ENCODE data around the gene RBM5.

RBM5 gene

DNA sequence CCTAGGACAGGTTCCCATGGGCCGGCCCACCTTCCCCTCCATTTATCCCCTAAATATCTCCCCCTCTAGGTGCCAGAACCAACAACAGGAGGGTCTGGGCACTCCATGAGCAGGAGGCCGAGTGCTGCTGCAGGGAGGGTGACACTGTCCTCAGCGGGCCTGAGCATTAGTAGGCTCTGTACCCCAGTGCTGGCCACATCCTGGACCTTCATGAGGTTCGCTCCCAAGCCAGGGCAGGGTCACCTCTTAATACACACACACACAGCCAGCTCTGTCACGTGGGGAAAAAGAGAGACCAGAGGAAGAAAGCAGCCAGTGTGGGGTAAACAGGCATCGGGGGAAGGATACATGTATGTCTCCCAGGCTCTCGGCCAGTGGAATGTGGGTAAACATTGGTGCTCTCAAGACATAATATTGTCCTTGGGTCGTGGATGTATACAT lies 38.6 kb downstream of the RBM5 start:
- H3K27ac ChIP-seq: peak overlapping the region; percentile 42; the same call in 1 of the 2 replicates
- CTCF ChIA-PET: interaction anchor here (1.1 kb wide), 1 partner anchor 25 kb away, joined by 3 read pairs; no protein-coding TSS in a partner anchor
- DNase-seq (ENCODE audit: low spot score): no peak
- no peak for TF ChIP-seq CTCF (conservative IDR thresholded peaks at IDR 0.05; ENCODE audit: low read depth)
- POLR2A ChIA-PET (ENCODE audit: low non-redundant PET): no interaction called here

GRCh38 chr3:50128001-50128400 lies 39.3 kb downstream of the RBM5 start:
- ChIA-PET POLR2A (ENCODE audit: low non-redundant PET) (no interaction called here), CTCF (no interaction called here)
- TF ChIP-seq CTCF (conservative IDR thresholded peaks at IDR 0.05; ENCODE audit: low read depth): no peak
- peak overlapping the region; percentile 20 for H3K27ac ChIP-seq
- DNase-seq (ENCODE audit: low spot score): no peak

DNA sequence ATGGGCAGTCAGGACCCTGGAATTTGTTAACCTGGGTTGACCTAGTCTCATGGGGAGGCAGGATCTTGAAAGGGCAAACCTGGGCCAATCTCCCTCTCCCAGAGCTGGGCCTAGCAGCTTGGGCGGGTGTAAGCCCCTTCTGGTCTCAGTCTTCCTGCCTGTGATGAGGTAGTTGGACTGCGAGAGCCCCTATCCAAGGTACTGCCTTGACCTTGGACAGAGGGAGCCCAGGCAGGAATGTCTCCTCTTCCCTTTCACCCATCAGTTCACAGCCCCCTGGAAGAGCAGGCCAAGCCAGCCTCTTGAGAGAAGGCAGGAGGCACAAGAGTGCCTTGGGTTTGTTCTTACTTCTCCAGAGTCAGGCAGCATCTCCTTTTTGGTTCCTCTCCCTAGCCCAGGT lies 41.7 kb downstream of the RBM5 start:
- H3K27ac ChIP-seq: peak overlapping the region; percentile 22
- POLR2A ChIA-PET (ENCODE audit: low non-redundant PET): no interaction called here
- CTCF ChIA-PET: no interaction called here
- TF ChIP-seq CTCF (conservative IDR thresholded peaks at IDR 0.05; ENCODE audit: low read depth): no peak
- DNase-seq (ENCODE audit: low spot score): no peak

- no peak overlapping the region for H3K27ac ChIP-seq
- CTCF ChIA-PET: interaction anchor here (0.6 kb wide), 1 partner anchor 87 kb away, joined by 5 read pairs; no protein-coding TSS in a partner anchor
- POLR2A ChIA-PET (ENCODE audit: low non-redundant PET): interaction anchor here (0.6 kb wide), 1 partner anchor 106 kb away, joined by 5 read pairs; no protein-coding TSS in a partner anchor
- DNase-seq (ENCODE audit: low spot score): no peak
- no peak for TF ChIP-seq CTCF (conservative IDR thresholded peaks at IDR 0.05; ENCODE audit: low read depth)
These were observed 43.9 kb downstream of the RBM5 start for GRCh38 chr3:50132421-50133282.

GRCh38 chr3:50133283-50133615 lies 44.5 kb downstream of the RBM5 start:
- ChIA-PET CTCF (interaction anchor here (0.6 kb wide), 1 partner anchor 15 kb away, joined by 4 read pairs; no protein-coding TSS in a partner anchor), POLR2A (ENCODE audit: low non-redundant PET) (interaction anchor here (0.6 kb wide), 1 partner anchor 106 kb away, joined by 5 read pairs; no protein-coding TSS in a partner anchor)
- TF ChIP-seq CTCF (conservative IDR thresholded peaks at IDR 0.05; ENCODE audit: low read depth): no peak
- H3K27ac ChIP-seq: no peak overlapping the region
- DNase-seq (ENCODE audit: low spot score): no peak

GRCh38 chr3:50134367-50134766 lies 45.6 kb downstream of the RBM5 start:
- H3K27ac ChIP-seq: peak overlapping the region; percentile 85; the same call in 1 of the 2 replicates
- ChIA-PET POLR2A (ENCODE audit: low non-redundant PET) (no interaction called here), CTCF (no interaction called here)
- no peak for DNase-seq (ENCODE audit: low spot score)
- TF ChIP-seq CTCF (conservative IDR thresholded peaks at IDR 0.05; ENCODE audit: low read depth): no peak

All from RWPE1 (cell line).